Measurements from ENCODE around the gene TLL2. TPM values are rescaled to one million over a fixed set of nuclear protein-coding genes. Genes with fewer than 3 reads are reported as not detected.

The TLL2 gene
- total RNA-seq, 4 donors from 2014 or later, result 0.20 to 0.31 TPM; not detected in 2

GRCh38 chr10:96360331-96360730, 153.4 kb downstream of the TLL2 start:
- no peak for TF ChIP-seq CTCF (IDR thresholded peaks at IDR 0.05)
- no peak for TF ChIP-seq EP300 (IDR thresholded peaks at IDR 0.05)
- no peak for TF ChIP-seq POLR2A (IDR thresholded peaks at IDR 0.05)
- TF ChIP-seq POLR2AphosphoS5 (IDR thresholded peaks at IDR 0.05), result no peak
- H3K9me3 ChIP-seq, result no peaks in the 10 kb centered on the region
- ATAC-seq, result no peak
- no peak overlapping the region for H3K27ac ChIP-seq
- H3K4me3 ChIP-seq, result no peak overlapping the region
- no peaks in the 10 kb centered on the region for H3K36me3 ChIP-seq
- 94 to 100% methylated on average over 2 to 3 of the region's 6 CpGs for WGBS, 2 donors (ENCODE audit: low coverage in 1 of 2)
- H3K27me3 ChIP-seq, result peaks cover 19% of the 10 kb centered on the region
- H3K4me1 ChIP-seq, result no peaks in the 10 kb centered on the region

- peaks cover 22% of the 10 kb centered on the region for H3K27me3 ChIP-seq
- H3K4me1 ChIP-seq, result no peaks in the 10 kb centered on the region
- no peak for ATAC-seq
- no peak overlapping the region for H3K4me3 ChIP-seq
- H3K36me3 ChIP-seq, result no peaks in the 10 kb centered on the region
- H3K9me3 ChIP-seq, result no peaks in the 10 kb centered on the region
- TF ChIP-seq POLR2A (IDR thresholded peaks at IDR 0.05), result no peak
- TF ChIP-seq POLR2AphosphoS5 (IDR thresholded peaks at IDR 0.05), result no peak
- TF ChIP-seq EP300 (IDR thresholded peaks at IDR 0.05), result no peak
- TF ChIP-seq CTCF (IDR thresholded peaks at IDR 0.05), result no peak
- H3K27ac ChIP-seq, result no peak overlapping the region
- 57% methylated on average over 6 of the region's 6 CpGs; no CpG with 5 or more reads in 1 of the 2 donors for WGBS, 2 donors (ENCODE audit: low coverage in 1 of 2)
These were observed 154.1 kb downstream of the TLL2 start for GRCh38 chr10:96359616-96360015.

GRCh38 chr10:96358851-96359540, 154.7 kb downstream of the TLL2 start, which contains the start of gene OPALIN:
OPALIN (minus strand) TSS chr10:96359002; CDS start chr10:96358896, 106 bp downstream.
- H3K27ac ChIP-seq, result no peak within 1 kb of the TSS
- no peak within 1 kb of the TSS for H3K4me3 ChIP-seq
- peaks cover 22% of the 10 kb centered on the region for H3K27me3 ChIP-seq
- H3K4me1 ChIP-seq, result no peaks in the 10 kb centered on the region
- no peak for TF ChIP-seq POLR2A (IDR thresholded peaks at IDR 0.05)
- TF ChIP-seq POLR2AphosphoS5 (IDR thresholded peaks at IDR 0.05), result no peak
- TF ChIP-seq EP300 (IDR thresholded peaks at IDR 0.05), result no peak
- no peak for TF ChIP-seq CTCF (IDR thresholded peaks at IDR 0.05)
- WGBS, 2 donors (ENCODE audit: low coverage in 1 of 2), result 66 to 77% methylated on average over 3 to 7 of the region's 7 CpGs
- H3K9me3 ChIP-seq, result no peaks in the 10 kb centered on the region
- no peak for ATAC-seq
- no peaks in the 10 kb centered on the region for H3K36me3 ChIP-seq

- WGBS, 2 donors (ENCODE audit: low coverage in 1 of 2), result 61 to 62% methylated on average over 4 to 5 of the region's 8 CpGs
- Histone ChIP-seq H3K4me1 (no peaks in the 10 kb centered on the region), H3K4me3 (no peak overlapping the region), H3K36me3 (no peaks in the 10 kb centered on the region), H3K9me3 (no peaks in the 10 kb centered on the region), H3K27ac (no peak overlapping the region), H3K27me3 (peaks cover 27% of the 10 kb centered on the region)
- no peak for ATAC-seq
- TF ChIP-seq EP300 (IDR thresholded peaks at IDR 0.05), result no peak
- TF ChIP-seq POLR2A (IDR thresholded peaks at IDR 0.05), result no peak
- no peak for TF ChIP-seq CTCF (IDR thresholded peaks at IDR 0.05)
- TF ChIP-seq POLR2AphosphoS5 (IDR thresholded peaks at IDR 0.05), result no peak
These were observed 156.6 kb downstream of the TLL2 start for GRCh38 chr10:96357038-96357620.

GRCh38 chr10:96352582-96352981, 161.1 kb downstream of the TLL2 start:
- Histone ChIP-seq H3K27me3 (peaks cover 24% of the 10 kb centered on the region), H3K27ac (no peak overlapping the region), H3K9me3 (peaks cover 0 to under 1% (median 0%) of the 10 kb centered on the region in 3 donors), H3K4me1 (no peaks in the 10 kb centered on the region), H3K4me3 (no peak overlapping the region), H3K36me3 (no peaks in the 10 kb centered on the region)
- TF ChIP-seq EP300 (IDR thresholded peaks at IDR 0.05) (no peak), POLR2A (IDR thresholded peaks at IDR 0.05) (no peak), POLR2AphosphoS5 (IDR thresholded peaks at IDR 0.05) (no peak), CTCF (IDR thresholded peaks at IDR 0.05) (no peak)
- no peak for ATAC-seq
- WGBS, 2 donors (ENCODE audit: low coverage in 1 of 2), result 65 to 75% methylated on average over 4 of the region's 4 CpGs

Measured in gastroesophageal sphincter (tissue), 4 donors.